Stimulated activated CD4-positive, alpha-beta T cell treated with anti-CD3 and anti-CD28 coated beads, Interleukin-12 subunit alpha, Interleukin-12 subunit beta, amount 100 ng/mL, for 4 hours (primary cell): ENCODE data around the gene CFAP58.
"Not testable (repeated sequence)": the region's sequence is repeated elsewhere in the genome, so short reads cannot be mapped to it uniquely, and the experiment has no call there.

Source experiments
- DNase-seq: peaks from one replicate; pipeline ENCODE4 v3.0.0-alpha.2; 2020

CFAP58 gene

GRCh38 chr10:104445359-104445758, 91.7 kb downstream of the CFAP58 start:
- DNase-seq, result no peak

- no peak for DNase-seq
These were observed 92.5 kb downstream of the CFAP58 start for GRCh38 chr10:104446151-104446550.

- no peak for DNase-seq
These were observed 93.7 kb downstream of the CFAP58 start for GRCh38 chr10:104447331-104447730.

GRCh38 chr10:104447906-104448305, 94.3 kb downstream of the CFAP58 start:
- no peak for DNase-seq

GRCh38 chr10:104449391-104449790, 95.8 kb downstream of the CFAP58 start:
- DNase-seq, result no peak

- no peak for DNase-seq
These were observed 96.9 kb downstream of the CFAP58 start for GRCh38 chr10:104450490-104450889.

GRCh38 chr10:104450954-104451353, 97.3 kb downstream of the CFAP58 start:
- DNase-seq, result no peak

GRCh38 chr10:104452977-104453376, 99.3 kb downstream of the CFAP58 start:
- DNase-seq, result no peak

- DNase-seq, result no peak
These were observed 103.3 kb downstream of the CFAP58 start for GRCh38 chr10:104456802-104457542.

GRCh38 chr10:104457543-104457828, 103.9 kb downstream of the CFAP58 start:
- no peak for DNase-seq

- not testable (repeated sequence) for DNase-seq
These were observed 111.9 kb downstream of the CFAP58 start for GRCh38 chr10:104465575-104465974.

GRCh38 chr10:104468818-104469217, 115.2 kb downstream of the CFAP58 start:
- DNase-seq, result not testable (repeated sequence)

GRCh38 chr10:104472505-104472904, 118.9 kb downstream of the CFAP58 start:
- DNase-seq, result no peak

- no peak for DNase-seq
These were observed 119.5 kb downstream of the CFAP58 start for GRCh38 chr10:104472957-104473745.

GRCh38 chr10:104478380-104478779, 124.7 kb downstream of the CFAP58 start:
- no peak for DNase-seq

GRCh38 chr10:104479906-104480593, 126.4 kb downstream of the CFAP58 start:
- no peak for DNase-seq

- no peak for DNase-seq
These were observed 127.2 kb downstream of the CFAP58 start for GRCh38 chr10:104480797-104481196.

GRCh38 chr10:104483582-104483981, 129.9 kb downstream of the CFAP58 start:
- no peak for DNase-seq

GRCh38 chr10:104485632-104486031, 132.0 kb downstream of the CFAP58 start:
- no peak for DNase-seq

- DNase-seq, result no peak
These were observed 133.2 kb downstream of the CFAP58 start for GRCh38 chr10:104486803-104487202.

GRCh38 chr10:104487794-104488438, 134.3 kb downstream of the CFAP58 start:
- no peak for DNase-seq

GRCh38 chr10:104488439-104488832, 134.8 kb downstream of the CFAP58 start:
- no peak for DNase-seq

GRCh38 chr10:104492329-104492940, 138.8 kb downstream of the CFAP58 start:
- DNase-seq, result no peak
